GM21619 (cell line): ENCODE results near the gene LMAN2.
A peak's percentile ranks its signal among the peaks of the same experiment; 100 is the strongest.

Experiments
- ATAC-seq: cut with Tn5 transposase; IDR thresholded peaks from one replicate; pipeline ENCODE4 v1.9.1; 2021; ENCODE audit not compliant: unreplicated experiment

LMAN2 gene, protein sequence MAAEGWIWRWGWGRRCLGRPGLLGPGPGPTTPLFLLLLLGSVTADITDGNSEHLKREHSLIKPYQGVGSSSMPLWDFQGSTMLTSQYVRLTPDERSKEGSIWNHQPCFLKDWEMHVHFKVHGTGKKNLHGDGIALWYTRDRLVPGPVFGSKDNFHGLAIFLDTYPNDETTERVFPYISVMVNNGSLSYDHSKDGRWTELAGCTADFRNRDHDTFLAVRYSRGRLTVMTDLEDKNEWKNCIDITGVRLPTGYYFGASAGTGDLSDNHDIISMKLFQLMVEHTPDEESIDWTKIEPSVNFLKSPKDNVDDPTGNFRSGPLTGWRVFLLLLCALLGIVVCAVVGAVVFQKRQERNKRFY

DNA sequence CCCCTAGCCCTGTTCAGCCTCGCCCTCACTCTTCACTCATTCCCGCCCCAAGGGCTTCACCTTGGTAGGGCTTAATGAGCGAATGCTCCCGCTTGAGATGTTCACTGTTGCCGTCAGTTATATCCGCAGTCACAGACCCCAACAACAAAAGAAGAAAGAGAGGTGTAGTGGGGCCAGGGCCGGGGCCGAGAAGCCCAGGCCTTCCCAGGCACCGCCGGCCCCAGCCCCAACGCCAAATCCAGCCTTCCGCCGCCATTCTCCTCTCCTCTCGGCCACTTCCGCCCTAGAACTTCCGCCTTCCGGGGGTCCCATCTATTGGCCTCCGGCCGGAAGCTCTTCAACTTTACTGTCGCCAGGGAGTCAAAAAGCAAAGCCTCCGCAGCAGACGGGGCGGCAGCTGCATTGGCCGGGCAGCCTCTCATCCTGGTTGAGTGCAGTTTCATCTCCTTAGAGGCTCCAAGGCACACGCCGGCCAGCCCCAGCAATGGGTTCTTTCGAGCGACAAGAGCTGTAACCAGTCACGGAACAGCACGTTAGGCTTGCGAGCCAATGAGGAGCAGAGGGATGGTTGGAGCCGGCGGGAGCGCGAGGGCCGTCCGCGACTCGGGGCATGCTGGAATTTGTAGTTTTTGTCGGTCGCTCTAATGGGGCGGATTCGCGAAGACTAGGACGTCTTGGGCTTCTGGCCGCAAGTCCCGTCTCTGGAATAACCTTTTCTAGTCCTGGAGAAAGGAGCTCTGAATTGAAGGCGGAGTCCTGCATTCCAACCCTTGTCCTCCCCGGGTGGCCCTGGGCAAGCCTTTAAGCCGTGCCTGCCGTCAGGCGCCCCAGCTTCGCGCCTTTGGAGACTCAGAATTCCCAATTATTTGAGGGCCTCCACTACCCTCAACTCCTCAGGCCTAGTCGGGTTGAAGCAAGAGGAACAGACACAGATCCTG is at the start of gene LMAN2:
LMAN2 (minus strand) TSS at position 277 of the 938 bp plus-strand sequence; CDS start at position 256, 21 bp downstream.
- peak; percentile 89 for ATAC-seq

- no peak for ATAC-seq
Measured at GRCh38 chr5:177399997-177400868, 48.8 kb upstream of the LMAN2 start, which contains the start of gene PFN3. TSS of gene PFN3 (minus strand) at chr5:177400661. CDS start at chr5:177400576, 85 bp downstream.

DNA sequence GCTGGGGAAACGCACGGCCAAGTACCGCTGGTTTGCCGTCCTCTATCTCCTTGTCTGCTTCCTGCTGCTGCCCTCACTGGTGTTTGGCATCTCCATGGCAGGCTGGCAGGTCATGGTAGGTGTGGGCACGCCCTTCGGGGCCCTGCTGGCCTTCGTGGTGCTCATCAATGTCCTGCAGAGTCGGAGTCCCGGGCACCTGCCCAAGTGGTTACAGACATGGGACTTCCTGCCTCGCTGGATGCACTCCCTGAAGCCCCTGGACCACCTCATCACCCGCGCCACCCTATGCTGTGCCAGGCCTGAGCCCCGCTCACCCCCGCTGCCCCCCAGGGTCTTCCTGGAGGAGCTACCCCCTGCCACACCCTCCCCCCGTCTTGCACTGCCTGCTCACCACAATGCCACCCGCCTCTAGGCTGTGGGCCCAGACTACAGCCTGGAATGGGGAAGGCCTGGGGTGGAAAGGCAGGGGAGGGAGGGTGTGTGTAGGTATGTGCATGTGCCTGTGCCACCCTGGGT is 46.5 kb upstream of the LMAN2 start:
- ATAC-seq = no peak

GRCh38 chr5:177396807-177397206 is 45.3 kb upstream of the LMAN2 start:
- ATAC-seq = no peak

- no peak for ATAC-seq
Measured at GRCh38 chr5:177396078-177396477, 44.6 kb upstream of the LMAN2 start.

GRCh38 chr5:177393990-177394389 is 42.5 kb upstream of the LMAN2 start:
- no peak for ATAC-seq

- ATAC-seq = no peak
Measured at GRCh38 chr5:177393206-177393765, 41.8 kb upstream of the LMAN2 start.

- ATAC-seq = no peak
Measured at GRCh38 chr5:177392765-177393164, 41.3 kb upstream of the LMAN2 start.

- ATAC-seq = peak; percentile 42
Measured at GRCh38 chr5:177390363-177391300, 39.2 kb upstream of the LMAN2 start.

DNA sequence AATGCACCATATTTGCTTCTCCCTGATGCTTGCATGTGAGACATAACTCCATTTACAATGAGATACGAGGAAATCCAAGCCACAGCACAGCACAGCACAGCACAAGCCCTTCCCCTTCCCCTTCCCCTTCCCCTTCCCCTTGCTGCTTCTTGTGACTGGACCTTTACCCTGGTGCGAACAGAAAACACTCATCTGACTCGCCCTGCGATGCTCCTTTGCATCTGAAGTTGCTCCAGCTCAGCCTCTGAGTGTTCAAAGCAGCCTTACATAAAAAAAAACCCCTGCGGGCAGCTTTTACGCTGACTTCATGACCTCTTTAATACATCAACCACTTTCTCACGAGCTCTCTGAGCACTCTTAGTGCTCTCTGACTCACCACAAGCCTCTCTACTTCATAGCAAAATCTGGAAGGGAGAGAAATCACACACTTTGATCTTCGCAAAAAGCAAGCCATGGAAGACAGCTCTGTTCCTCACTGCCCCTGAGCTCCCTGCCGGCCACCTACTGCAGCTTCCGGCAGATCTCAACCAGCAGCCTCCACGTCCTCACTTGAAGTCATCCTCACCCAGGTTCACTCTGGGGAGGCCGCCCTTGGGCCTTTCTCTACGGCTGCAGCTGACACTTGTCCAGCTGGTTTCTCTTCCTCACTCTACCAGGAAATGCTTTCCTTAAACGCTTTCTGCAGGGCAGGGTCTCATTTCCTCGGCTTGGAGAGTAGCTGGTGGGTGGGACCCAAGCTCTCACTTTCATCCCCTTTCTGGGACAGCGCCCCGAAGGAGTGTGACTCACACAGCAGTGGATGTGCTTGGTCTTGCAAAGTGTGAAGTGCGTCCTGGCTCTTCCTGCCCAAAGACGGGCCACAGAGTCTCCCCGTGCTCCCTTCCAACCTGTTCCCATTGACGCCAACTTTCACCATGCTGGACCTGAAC is 38.0 kb upstream of the LMAN2 start:
- ATAC-seq = peak; percentile 57

DNA sequence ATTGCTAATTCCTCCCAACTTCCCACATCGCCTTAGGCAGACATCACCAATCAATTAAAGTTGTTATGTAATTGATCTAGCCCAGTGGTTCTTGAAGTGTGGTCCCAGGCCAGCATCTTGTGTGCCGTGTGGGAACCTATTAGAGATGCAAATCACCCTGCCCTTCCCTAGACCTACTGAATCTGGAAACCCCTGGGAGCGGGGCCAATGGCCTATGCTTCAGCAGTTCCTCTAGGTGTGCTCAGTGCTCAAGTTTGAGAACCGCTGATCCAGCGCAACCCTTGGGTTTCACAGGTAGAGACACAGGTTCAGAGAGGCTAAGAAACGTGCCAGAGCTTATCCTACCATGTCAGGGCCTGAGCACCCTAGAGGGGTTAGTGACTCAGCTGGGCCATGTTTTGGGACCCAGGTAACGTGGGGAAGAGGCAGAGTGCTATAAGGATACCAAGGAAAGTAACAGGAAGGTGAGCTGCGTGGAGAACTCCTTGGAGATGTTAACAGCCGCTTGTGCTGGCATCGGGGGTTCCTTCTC is 37.1 kb upstream of the LMAN2 start:
- no peak for ATAC-seq

DNA sequence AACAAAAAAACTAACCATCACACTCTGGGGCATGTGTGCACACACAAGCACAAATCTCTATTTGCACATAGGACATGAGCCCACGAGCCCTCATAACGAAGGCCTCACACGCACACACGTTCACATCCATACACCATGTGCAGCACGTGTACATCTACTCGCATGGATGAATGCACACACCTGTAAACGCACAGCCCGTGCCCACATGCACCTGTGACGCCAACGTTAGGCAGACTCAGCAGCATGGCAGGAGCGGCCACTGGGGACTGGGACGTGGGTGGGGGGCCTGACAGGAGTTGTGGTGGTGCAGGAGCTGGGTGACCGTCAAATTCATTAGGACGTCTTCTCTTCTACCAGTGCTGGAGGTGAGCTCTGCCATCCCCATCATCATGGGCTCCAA is 35.9 kb upstream of the LMAN2 start:
- no peak for ATAC-seq

- ATAC-seq = no peak
Measured at GRCh38 chr5:177386542-177386941, 35.1 kb upstream of the LMAN2 start.

DNA sequence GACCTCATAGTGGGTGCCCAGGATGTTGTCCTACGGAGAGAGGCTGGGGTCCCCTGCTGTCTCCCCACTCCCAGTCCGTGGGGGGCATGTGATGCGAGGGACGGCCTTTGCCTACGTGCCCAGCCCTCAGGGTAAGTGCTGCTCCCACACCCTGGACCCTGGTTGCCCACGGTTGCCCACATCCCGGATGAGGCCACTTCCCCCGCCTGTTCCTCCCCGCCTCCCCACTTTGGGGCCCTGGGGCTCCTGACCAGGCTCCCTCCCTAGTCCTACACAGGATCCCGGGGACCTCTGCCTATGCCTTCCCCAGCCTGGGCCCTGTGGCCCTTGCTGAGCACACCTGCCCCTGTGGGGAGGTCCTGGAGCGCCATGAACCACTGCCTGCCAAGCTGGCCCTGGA is 34.3 kb upstream of the LMAN2 start:
- no peak for ATAC-seq

- no peak for ATAC-seq
Measured at GRCh38 chr5:177384134-177384533, 32.7 kb upstream of the LMAN2 start, which contains the start of gene SLC34A1. TSS of gene SLC34A1 (plus strand) at chr5:177384434. CDS start at chr5:177385742, 1,308 bp downstream.

GRCh38 chr5:177383181-177383580 is 31.7 kb upstream of the LMAN2 start:
- no peak for ATAC-seq

- ATAC-seq = no peak
Measured at GRCh38 chr5:177382423-177383029, 31.1 kb upstream of the LMAN2 start.
